Measurements from ENCODE around the gene SLC15A1.

DNA sequence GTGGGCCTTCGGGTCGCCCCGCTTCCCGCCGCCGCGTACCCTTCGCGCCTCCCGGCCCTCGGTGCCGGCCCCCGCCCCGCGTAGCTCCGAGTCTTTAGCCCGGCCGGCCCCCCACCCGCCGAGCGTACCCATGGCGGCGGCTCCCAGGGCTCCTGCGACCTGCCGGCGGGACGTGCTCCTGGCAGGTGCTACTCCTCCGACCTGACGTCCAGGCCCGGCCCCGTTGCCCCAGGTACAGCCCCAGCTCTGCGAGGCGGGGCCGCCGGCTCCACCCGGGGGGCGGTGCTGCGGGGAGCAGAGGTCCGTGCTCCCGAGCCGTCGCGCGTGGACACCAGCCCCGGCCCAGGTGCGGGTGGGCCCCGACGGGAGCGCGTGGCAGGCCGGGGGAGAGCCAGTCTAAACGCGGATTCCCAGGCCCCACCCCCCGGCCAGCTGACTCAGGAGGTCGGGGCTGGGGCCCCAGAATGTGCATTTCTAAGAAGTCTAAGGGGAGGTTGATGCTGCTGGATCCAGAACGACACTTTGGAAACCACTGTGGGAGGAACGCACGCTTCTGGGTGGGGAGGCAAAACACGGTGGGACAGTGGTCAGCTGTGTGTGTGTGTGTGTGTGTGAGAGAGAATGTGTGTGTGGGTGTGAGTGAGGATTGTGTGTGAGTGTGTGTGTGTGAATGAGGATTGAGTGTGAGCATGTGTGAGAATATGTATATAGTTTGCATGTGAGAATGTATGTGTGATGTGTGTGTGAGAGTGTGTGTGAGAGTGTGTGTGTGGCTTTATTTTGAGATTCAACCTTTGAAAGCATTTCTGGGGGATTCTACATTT is at the start of gene SLC15A1:
- TF ChIP-seq POLR2A (IDR thresholded peaks at IDR 0.05) = no peak
- TF ChIP-seq, protein P1, sequence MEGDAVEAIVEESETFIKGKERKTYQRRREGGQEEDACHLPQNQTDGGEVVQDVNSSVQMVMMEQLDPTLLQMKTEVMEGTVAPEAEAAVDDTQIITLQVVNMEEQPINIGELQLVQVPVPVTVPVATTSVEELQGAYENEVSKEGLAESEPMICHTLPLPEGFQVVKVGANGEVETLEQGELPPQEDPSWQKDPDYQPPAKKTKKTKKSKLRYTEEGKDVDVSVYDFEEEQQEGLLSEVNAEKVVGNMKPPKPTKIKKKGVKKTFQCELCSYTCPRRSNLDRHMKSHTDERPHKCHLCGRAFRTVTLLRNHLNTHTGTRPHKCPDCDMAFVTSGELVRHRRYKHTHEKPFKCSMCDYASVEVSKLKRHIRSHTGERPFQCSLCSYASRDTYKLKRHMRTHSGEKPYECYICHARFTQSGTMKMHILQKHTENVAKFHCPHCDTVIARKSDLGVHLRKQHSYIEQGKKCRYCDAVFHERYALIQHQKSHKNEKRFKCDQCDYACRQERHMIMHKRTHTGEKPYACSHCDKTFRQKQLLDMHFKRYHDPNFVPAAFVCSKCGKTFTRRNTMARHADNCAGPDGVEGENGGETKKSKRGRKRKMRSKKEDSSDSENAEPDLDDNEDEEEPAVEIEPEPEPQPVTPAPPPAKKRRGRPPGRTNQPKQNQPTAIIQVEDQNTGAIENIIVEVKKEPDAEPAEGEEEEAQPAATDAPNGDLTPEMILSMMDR (IDR thresholded peaks at IDR 0.05) = no peak

Measured in heart left ventricle (tissue), 13 donors.